Breast epithelium (tissue), 4 donors: ENCODE measurements around the gene TRIO. TPM values are rescaled to one million over a fixed set of nuclear protein-coding genes. Genes with fewer than 3 reads are reported as not detected.

Experiments
- DNase-seq, 2 donors: peaks; one replicate each; pipeline ENCODE4 v3.0.0-alpha.2; 2019; ENCODE audit warnings: low spot score in 2 of 2
- H3K27ac ChIP-seq, 2 donors: fragments of 200-600 bp; sonication (generic) in 1 of 2; one replicate each; pipeline ENCODE4 v1.5.1; 2016 to 2019; ENCODE audit warnings: mild to moderate bottlenecking in 1 of 2
- H3K27me3 ChIP-seq, 2 donors: fragments of 200-600 bp; sonication (generic) in 1 of 2; one replicate each; pipeline versions ENCODE4 v1.5.1 to v1.6.0; 2017 to 2019; ENCODE audit warnings: control low read depth in 1 of 2, mild to moderate bottlenecking in 1 of 2
- H3K36me3 ChIP-seq: fragments of 200-600 bp; one replicate; pipeline ENCODE4 v1.5.1; 2019
- H3K4me1 ChIP-seq, 2 donors: fragments of 200-600 bp; sonication (generic); one replicate each; pipeline ENCODE4 v1.5.1; 2016 to 2019; ENCODE audit warnings: control low read depth in 1 of 2
- H3K4me3 ChIP-seq, 3 donors: fragments of 200-600 bp; sonication (generic); 1 replicate in 2 of 3; 2 replicates in 1 of 3; pipeline ENCODE4 v1.5.1; 2016 to 2019; ENCODE audit warnings: mild to moderate bottlenecking in 3 of 3, moderate library complexity in 2 of 3
- H3K9me3 ChIP-seq, 2 donors: fragments of 200-600 bp; sonication (generic) in 1 of 2; one replicate each; pipeline ENCODE4 v1.5.1; 2016 to 2019; ENCODE audit warnings: control low read depth in 1 of 2
- POLR2A ChIP-seq: fragments of 450-650 bp; IDR thresholded peaks from one replicate; pipeline ENCODE4 v1.6.1; 2016; ENCODE audit warnings: antibody characterized with exemption, mild to moderate bottlenecking, moderate library complexity
- POLR2AphosphoS5 ChIP-seq, 3 donors: sonication (generic); formaldehyde crosslinking; IDR thresholded peaks; one replicate each; pipeline ENCODE4 v1.6.1; 2017; ENCODE audit warnings: antibody characterized with exemption in 3 of 3
- intact Hi-C: fragments of 100-400 bp; cut with DNase I; formaldehyde crosslinking; loops from one replicate; pipeline ENCODE4 v1.15.1; 2023; ENCODE audit warnings: low total_unique reads
- total RNA-seq, 3 donors: library from RNA; depleted of rRNA; stranded (reverse); fragments of >200 nt; gene quantifications; one replicate each; pipeline ENCODE4 v1.1.0, GENCODE V29; 2016
- TF ChIP-seq, protein P1 (sequence below), 3 donors: fragments of 450-650 bp; IDR thresholded peaks; one replicate each; pipeline ENCODE4 v1.5.1; 2016 to 2017; ENCODE audit warnings: antibody characterized with exemption in 3 of 3, mild to moderate bottlenecking in 3 of 3, moderate library complexity in 3 of 3

TRIO gene
- total RNA-seq, 3 donors from 2014 or later: 191 to 209 (median 193) TPM

DNA sequence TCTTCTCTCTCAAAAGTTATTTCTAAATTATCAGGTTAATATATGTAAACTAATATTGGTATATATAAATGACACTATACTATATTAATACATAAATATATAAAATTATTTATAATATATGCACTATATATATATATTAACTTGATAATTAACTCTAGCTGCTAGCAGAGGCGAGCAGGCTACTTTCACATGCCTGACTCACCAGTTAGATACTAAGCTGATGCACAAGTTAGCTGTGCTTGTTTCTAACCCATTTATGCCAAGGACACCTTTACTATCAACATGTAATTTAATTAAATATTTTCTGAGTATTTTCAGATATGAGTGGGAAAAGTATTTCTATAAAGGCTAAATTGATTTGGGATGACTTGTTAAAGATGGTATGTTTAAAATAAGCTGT, 70.1 kb downstream of the TRIO start:
- H3K9me3 ChIP-seq: no peaks in the 10 kb centered on the region
- H3K36me3 ChIP-seq: no peaks in the 10 kb centered on the region
- DNase-seq: no peak
- TF ChIP-seq, protein P1, sequence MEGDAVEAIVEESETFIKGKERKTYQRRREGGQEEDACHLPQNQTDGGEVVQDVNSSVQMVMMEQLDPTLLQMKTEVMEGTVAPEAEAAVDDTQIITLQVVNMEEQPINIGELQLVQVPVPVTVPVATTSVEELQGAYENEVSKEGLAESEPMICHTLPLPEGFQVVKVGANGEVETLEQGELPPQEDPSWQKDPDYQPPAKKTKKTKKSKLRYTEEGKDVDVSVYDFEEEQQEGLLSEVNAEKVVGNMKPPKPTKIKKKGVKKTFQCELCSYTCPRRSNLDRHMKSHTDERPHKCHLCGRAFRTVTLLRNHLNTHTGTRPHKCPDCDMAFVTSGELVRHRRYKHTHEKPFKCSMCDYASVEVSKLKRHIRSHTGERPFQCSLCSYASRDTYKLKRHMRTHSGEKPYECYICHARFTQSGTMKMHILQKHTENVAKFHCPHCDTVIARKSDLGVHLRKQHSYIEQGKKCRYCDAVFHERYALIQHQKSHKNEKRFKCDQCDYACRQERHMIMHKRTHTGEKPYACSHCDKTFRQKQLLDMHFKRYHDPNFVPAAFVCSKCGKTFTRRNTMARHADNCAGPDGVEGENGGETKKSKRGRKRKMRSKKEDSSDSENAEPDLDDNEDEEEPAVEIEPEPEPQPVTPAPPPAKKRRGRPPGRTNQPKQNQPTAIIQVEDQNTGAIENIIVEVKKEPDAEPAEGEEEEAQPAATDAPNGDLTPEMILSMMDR (IDR thresholded peaks at IDR 0.05): no peak
- TF ChIP-seq POLR2AphosphoS5 (IDR thresholded peaks at IDR 0.05) (no peak), POLR2A (no peak)
- H3K27me3 ChIP-seq: no peaks in the 10 kb centered on the region
- H3K4me1 ChIP-seq: no peaks in the 10 kb centered on the region
- no peak overlapping the region for H3K4me3 ChIP-seq
- no peak overlapping the region for H3K27ac ChIP-seq
- intact Hi-C loops: no loop called here

DNA sequence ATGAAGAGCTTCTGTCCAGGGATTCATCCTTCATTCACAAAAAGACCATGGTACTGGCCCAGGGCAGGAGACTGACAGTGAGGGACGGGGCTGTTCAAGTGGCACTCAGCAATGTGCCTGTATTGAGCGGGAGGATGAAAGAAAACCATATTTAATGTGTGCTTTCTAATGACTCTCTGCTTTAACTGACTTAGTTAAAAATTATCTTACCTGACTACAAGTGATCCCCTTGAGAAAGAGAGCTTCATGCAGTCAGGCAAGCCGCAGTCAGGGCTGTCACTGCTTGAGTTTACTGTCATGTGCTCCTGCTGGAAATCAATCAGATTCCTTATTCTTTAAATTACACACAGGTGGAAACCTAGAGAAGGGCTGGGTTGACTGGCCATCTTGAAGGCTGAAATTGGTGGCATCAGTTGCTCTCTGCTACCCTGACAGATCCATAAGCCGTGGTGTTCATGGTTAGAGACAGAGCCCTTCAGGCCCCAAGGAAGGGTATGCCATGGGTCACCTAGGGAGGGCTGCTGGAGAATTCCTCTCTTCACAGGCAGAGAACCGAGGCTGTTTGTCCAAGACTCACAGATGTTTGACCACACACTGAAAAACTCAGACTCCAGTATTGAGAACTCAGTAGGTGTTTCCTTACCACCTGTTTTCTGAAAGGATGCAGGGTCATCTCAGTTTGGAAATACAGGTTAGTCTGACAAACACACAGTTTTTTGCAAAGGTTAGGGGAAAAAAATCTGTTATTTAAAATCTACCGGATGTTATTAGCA, 70.9 kb downstream of the TRIO start:
- intact Hi-C loops: no loop called here
- no peaks in the 10 kb centered on the region for H3K36me3 ChIP-seq
- no peak overlapping the region for H3K4me3 ChIP-seq
- H3K4me1 ChIP-seq: no peaks in the 10 kb centered on the region
- H3K27ac ChIP-seq: no peak overlapping the region
- DNase-seq: no peak
- no peaks in the 10 kb centered on the region for H3K27me3 ChIP-seq
- TF ChIP-seq, protein P1 (IDR thresholded peaks at IDR 0.05): no peak
- no peak for TF ChIP-seq POLR2A
- TF ChIP-seq POLR2AphosphoS5 (IDR thresholded peaks at IDR 0.05): no peak
- H3K9me3 ChIP-seq: no peaks in the 10 kb centered on the region

DNA sequence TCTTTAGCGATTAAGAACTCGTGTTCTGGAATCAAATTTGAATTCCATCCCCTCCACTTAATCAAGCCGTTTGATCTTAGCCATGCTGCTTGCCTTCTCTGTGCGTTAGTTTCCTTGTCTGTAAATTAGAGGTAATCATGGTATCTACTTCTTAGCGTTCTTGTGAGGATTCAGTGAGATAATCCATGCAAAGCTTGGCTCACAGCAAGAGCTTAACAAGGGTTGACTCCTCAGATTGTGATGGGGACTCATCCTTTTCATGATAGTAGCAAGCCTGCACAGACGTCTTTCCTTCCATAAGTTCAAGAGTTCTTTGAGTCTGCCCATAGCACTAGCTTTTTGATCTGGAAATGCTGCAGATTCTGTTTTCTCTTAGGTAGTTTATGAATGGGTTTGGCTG, 72.8 kb downstream of the TRIO start:
- Histone ChIP-seq H3K36me3 (no peaks in the 10 kb centered on the region), H3K4me3 (no peak overlapping the region), H3K27ac (no peak overlapping the region), H3K27me3 (no peaks in the 10 kb centered on the region), H3K9me3 (no peaks in the 10 kb centered on the region), H3K4me1 (no peaks in the 10 kb centered on the region)
- TF ChIP-seq POLR2A: no peak
- TF ChIP-seq POLR2AphosphoS5 (IDR thresholded peaks at IDR 0.05): no peak
- TF ChIP-seq, protein P1 (IDR thresholded peaks at IDR 0.05): no peak
- intact Hi-C loops: no loop called here
- DNase-seq: no peak

DNA sequence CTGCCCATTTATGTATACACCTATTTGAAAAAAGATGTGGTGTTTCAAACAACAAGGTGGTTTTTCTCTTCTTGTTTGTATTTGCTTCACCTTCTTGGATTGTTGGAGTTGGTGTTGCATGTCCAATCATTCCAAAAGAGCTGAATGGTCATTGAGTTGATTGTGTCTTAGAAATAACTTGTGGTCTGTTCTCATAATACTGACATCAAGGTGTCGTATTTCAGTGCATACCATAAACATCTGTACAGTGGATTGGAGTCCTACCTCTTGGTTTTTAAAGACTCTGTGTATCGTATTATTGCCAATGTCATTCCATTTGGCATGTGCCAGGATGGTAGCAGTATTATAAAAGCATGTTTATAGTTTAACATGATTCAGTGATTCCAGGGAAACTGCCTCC, 73.2 kb downstream of the TRIO start:
- Histone ChIP-seq H3K4me3 (no peak overlapping the region), H3K27ac (no peak overlapping the region), H3K36me3 (no peaks in the 10 kb centered on the region), H3K4me1 (no peaks in the 10 kb centered on the region), H3K9me3 (no peaks in the 10 kb centered on the region), H3K27me3 (no peaks in the 10 kb centered on the region)
- no peak for TF ChIP-seq POLR2AphosphoS5 (IDR thresholded peaks at IDR 0.05)
- TF ChIP-seq, protein P1 (IDR thresholded peaks at IDR 0.05): no peak
- no peak for TF ChIP-seq POLR2A
- intact Hi-C loops: no loop called here
- DNase-seq: no peak

DNA sequence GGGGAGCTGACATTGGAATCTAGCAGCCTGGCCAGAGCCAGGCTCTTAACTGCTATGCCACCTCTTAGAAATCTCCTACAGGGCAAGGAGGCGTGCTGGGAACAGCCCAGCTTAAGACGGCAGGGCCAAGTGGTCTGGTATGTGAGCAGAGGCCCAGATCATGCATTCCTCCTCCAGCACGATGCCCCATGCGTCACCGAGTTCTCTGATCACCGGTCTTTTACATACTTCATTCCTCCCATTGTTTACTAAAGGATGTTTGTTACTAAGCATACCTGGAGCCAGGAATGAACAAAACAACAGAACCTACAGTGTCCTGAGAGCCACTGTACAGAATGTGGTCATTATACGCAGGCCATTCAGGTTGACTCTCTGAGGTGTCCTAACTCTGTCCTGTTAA, 73.8 kb downstream of the TRIO start:
- intact Hi-C loops: no loop called here
- no peaks in the 10 kb centered on the region for H3K36me3 ChIP-seq
- H3K27ac ChIP-seq: no peak overlapping the region
- DNase-seq: no peak
- H3K9me3 ChIP-seq: no peaks in the 10 kb centered on the region
- H3K4me3 ChIP-seq: no peak overlapping the region
- no peaks in the 10 kb centered on the region for H3K4me1 ChIP-seq
- TF ChIP-seq POLR2A (no peak), POLR2AphosphoS5 (IDR thresholded peaks at IDR 0.05) (no peak)
- TF ChIP-seq, protein P1 (IDR thresholded peaks at IDR 0.05): no peak
- H3K27me3 ChIP-seq: no peaks in the 10 kb centered on the region
